Measurements from ENCODE around the gene ANAPC1.
"Not testable (repeated sequence)": the region's sequence is repeated elsewhere in the genome, so short reads cannot be mapped to it uniquely, and the experiment has no call there.

ANAPC1 gene

DNA sequence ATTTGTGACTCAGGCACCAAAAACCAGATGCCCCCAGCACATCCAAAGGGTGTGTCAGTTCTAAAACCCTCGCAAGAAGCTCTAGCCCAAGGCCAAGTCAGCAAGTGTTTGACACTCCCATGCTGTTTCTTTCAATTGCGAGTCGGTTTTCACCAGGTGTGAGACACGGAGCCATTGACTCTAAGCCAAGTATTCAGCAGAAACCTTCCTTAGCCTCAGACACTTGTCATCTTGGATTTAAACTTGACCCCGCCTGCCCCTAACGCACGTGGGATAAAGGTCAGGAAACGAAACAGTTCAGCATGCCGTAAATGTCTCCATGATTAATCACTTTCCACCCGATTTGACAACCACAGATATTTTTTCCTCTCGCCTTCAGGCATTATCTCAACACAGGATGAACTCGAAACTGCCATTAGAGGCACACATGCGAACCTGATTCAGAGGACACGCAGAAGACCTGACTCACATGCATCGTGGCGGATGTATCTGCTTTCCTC lies 156.3 kb downstream of the ANAPC1 start:
- peak; percentile 56 for DNase-seq

DNA sequence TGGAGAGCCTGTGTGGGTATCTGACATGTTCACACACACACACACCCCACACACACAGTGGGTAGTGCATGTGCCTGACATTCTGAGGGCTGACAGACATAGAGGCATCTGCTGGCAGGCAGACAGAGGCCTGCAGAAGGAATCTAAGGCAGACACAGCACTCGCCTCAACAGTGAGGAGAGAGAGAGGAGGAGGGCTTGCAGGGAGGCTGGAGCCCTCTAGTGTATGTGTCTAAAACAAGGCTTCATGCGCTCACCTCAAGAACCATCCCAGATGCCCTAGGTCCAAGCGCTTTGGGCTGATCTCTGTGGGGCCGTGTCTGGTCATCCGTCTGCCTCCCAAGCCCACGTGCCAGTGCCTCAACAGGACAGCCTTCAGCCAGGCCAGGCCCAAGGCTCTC lies 158.3 kb downstream of the ANAPC1 start:
- peak; percentile 4 for DNase-seq

DNA sequence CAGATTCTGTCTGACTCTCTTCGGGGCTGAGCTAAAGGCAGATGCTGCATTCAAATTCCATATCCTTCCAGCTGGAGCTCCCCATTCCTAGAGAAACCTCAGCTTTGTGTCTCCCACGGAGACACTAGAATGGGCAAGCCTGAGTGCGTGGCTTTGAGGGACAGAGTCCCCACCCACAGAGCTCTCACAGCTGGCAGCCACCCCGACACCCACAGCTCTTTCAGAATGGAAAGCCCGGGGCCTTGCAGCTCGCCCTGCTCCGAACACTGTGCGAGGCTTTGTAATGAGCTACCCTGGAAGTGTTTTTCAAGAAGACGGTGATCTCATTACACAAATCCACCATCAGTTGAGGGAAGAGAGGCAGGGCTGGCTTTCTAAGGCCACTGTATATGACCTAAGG lies 164.4 kb downstream of the ANAPC1 start:
- DNase-seq = not testable (repeated sequence)
